ACC112 (cell line): ENCODE data around the gene SEPTIN14.
"Not testable (repeated sequence)": the region's sequence is repeated elsewhere in the genome, so short reads cannot be mapped to it uniquely, and the experiment has no call there.

Experiments
- H2AFZ ChIP-seq: fragments of 200-600 bp; sonication (generic); one replicate; pipeline ENCODE4 v1.6.0; 2017; ENCODE audit warnings: antibody characterized with exemption, low read length; ENCODE audit not compliant: unreplicated experiment
- H3K27ac ChIP-seq: fragments of 200-600 bp; sonication (generic); 2 replicates; pipeline ENCODE4 v1.5.1; 2014; ENCODE audit warnings: low read depth, mild to moderate bottlenecking, antibody characterized with exemption, low read length, moderate library complexity
- H3K27me3 ChIP-seq: fragments of 200-600 bp; sonication (generic); 2 replicates; pipeline ENCODE4 v1.6.1; 2014; ENCODE audit warnings: mild to moderate bottlenecking, antibody characterized with exemption, low read length, moderate library complexity, mixed read lengths; ENCODE audit not compliant: insufficient read depth
- H3K36me3 ChIP-seq: fragments of 200-600 bp; sonication (generic); 2 replicates; pipeline ENCODE4 v1.6.1; 2016; ENCODE audit warnings: mild to moderate bottlenecking, antibody characterized with exemption, low read length, moderate library complexity, mixed read lengths; ENCODE audit not compliant: insufficient read depth
- H3K4me1 ChIP-seq: fragments of 200-600 bp; sonication (generic); one replicate; pipeline ENCODE4 v1.6.1; 2016; ENCODE audit warnings: low read length, mixed read lengths; ENCODE audit not compliant: insufficient read depth, unreplicated experiment, control insufficient read depth
- H3K4me3 ChIP-seq: fragments of 200-600 bp; sonication (generic); 2 replicates; pipeline ENCODE4 v1.5.1; 2014; ENCODE audit warnings: mild to moderate bottlenecking, low read depth, low read length
- H3K79me2 ChIP-seq: fragments of 200-600 bp; sonication (generic); one replicate; pipeline ENCODE4 v1.6.0; 2016; ENCODE audit warnings: low read length; ENCODE audit not compliant: control insufficient read depth, unreplicated experiment, insufficient read depth

The SEPTIN14 gene

DNA sequence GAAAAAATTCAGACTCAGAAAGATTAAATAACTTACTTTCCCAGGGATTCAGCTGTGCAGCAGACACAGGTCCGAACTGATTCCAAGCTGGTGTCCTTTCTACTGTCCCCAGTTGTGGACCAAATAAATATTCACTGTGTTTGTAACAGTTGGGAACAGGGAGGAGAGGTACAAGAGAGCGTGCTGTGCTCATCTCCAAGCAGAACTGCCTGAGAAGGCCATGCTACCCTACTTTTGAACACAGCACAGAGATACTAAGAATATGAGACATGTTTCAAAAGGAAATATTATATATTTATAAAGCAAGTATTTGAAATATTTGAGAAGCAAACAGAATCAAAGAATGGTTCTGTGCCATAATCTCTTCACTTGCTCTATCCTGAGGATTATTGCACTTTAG is at the start of gene SEPTIN14:
SEPTIN14 (minus strand) TSS at position 101 of the 400 bp plus-strand sequence. CDS start 756 bp downstream, outside the sequence.
- H2AFZ ChIP-seq, H3K27me3 ChIP-seq, H3K4me3 ChIP-seq, H3K36me3 ChIP-seq, H3K4me1 ChIP-seq, H3K79me2 ChIP-seq, H3K27ac ChIP-seq: not testable (repeated sequence)

DNA sequence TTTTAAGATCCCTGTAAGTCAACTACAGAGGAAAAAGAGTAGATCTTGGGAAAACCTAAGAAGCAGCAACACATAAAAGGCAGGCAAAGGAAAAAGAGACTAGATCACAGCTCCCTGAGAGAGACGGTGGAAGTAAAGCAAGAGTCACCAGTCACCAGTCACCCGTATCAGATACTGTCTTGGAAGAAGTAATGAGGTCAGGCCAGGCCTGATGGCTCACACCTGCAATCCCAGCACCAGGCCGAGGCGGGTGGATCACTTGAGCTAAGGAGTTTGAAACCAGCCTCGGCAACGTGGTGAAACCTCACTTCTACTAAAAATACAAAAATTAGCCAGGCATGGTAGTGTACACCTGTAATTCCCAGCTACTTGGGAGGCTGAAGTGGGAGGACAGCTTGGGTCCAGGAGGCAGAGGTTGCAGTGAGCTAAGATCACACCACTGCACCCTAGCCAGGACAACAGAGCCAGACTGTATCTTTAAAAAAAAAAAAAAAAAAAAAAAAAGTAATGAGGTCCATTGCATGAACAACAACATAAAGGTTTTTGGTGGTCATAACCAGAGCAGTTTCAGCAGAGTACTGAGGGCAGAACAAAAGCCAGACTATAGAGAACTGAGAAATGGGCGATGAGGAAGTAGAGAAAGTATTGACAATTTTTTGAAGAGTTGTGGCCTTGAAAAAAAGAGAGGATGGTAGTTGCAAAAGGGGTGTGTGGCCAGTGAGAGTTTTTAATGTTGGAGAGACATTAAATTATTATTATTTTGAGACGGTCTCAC is 41.6 kb upstream of the SEPTIN14 start:
- no peak overlapping the region for H3K27ac ChIP-seq
- H3K79me2 ChIP-seq, result no peaks in the 10 kb centered on the region
- H3K27me3 ChIP-seq, result no peaks in the 10 kb centered on the region
- no peaks in the 10 kb centered on the region for H3K36me3 ChIP-seq
- no peak overlapping the region for H2AFZ ChIP-seq
- H3K4me3 ChIP-seq, result no peak overlapping the region
- no peaks in the 10 kb centered on the region for H3K4me1 ChIP-seq

DNA sequence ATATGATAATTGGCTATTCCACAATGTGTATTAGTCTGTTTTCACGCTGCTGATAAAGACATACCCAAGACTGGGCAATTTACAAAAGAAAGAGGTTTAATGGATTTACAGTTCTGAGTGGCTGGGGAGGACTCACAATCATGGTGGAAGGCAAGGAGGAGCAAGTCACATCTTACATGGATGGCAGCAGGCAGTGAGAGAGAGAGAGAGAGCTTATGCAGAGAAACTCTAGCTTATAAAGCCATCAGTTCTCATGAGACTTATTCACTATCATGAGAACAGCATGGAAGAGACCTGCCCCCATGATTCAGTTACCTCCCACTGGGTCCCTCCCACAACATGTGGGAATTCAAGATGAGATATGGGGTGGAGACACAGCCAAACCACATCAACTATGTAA is 38.5 kb upstream of the SEPTIN14 start:
- H3K4me3 ChIP-seq, H3K36me3 ChIP-seq: not testable (repeated sequence)

DNA sequence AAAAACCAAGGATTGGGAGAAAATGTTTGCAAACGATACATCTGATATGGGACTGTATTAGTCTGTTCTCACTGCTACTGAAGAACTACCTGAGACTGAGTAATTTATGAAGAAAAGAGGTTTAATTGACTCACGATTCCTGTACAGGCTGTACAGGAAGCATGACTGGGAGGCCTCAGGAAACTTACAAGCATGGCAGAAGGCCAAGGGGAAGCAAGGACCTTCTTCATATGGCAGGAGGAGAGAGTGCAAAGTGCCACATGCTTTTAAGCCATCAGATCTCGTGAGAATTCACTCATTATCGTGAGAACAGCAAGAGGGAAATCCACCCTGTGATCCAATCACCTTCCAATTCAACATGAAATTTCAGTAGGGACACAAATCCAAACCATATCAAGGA is 35.7 kb upstream of the SEPTIN14 start:
- H3K79me2 ChIP-seq, result no peaks in the 10 kb centered on the region
- no peak overlapping the region for H2AFZ ChIP-seq
- H3K27me3 ChIP-seq, result no peaks in the 10 kb centered on the region
- H3K4me3 ChIP-seq, result no peak overlapping the region
- no peaks in the 10 kb centered on the region for H3K4me1 ChIP-seq
- H3K36me3 ChIP-seq, result no peaks in the 10 kb centered on the region
- H3K27ac ChIP-seq, result no peak overlapping the region

More for the DNA sequence above, 38.5 kb upstream of the SEPTIN14 start:
- not testable (repeated sequence) for H3K4me1 ChIP-seq, H3K27ac ChIP-seq, H2AFZ ChIP-seq, H3K27me3 ChIP-seq, H3K79me2 ChIP-seq

DNA sequence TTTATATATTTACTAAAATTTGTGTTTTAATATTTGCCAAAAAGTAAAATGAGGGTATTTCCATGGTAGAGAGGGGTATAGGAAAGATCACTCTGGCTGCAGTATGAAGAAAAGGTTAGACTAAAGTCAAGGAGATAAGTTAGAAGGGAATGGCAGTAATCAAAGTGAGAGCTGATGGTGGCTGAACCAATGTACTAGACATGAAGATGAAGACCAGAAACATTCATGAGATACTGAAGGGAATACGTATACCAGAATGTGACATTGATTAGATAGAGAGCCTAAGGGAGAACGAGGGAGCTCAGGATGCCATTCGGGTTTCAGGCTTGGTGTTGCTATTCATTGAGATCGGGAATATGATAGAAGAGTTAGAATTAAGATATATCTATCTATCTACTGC is 32.5 kb upstream of the SEPTIN14 start:
- Histone ChIP-seq H3K27ac (no peak overlapping the region), H2AFZ (no peak overlapping the region), H3K4me3 (no peak overlapping the region), H3K79me2 (no peaks in the 10 kb centered on the region), H3K36me3 (no peaks in the 10 kb centered on the region), H3K27me3 (no peaks in the 10 kb centered on the region), H3K4me1 (no peaks in the 10 kb centered on the region)

DNA sequence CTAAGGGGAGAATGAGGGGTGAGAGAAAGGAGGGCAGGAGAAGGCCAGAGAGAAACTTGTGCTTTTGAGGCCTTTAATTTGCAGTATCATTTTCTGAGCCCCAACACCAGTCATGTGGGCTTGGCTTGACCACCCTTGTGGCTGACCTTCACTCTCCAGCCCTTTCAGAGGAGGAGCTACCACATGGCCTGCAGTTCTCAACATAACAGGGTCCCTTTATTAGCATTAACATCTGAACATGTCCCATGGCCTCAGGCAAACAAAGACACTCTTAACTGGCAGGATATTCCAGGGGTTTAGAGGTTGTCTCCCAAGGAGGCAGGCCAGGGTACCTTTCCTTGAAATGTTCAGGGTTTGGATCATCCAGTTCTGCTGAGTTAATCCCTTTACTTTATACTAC is 31.4 kb upstream of the SEPTIN14 start:
- Histone ChIP-seq H3K36me3 (no peaks in the 10 kb centered on the region), H3K27me3 (no peaks in the 10 kb centered on the region), H3K27ac (no peak overlapping the region), H3K79me2 (no peaks in the 10 kb centered on the region), H3K4me1 (no peaks in the 10 kb centered on the region), H2AFZ (no peak overlapping the region), H3K4me3 (no peak overlapping the region)

DNA sequence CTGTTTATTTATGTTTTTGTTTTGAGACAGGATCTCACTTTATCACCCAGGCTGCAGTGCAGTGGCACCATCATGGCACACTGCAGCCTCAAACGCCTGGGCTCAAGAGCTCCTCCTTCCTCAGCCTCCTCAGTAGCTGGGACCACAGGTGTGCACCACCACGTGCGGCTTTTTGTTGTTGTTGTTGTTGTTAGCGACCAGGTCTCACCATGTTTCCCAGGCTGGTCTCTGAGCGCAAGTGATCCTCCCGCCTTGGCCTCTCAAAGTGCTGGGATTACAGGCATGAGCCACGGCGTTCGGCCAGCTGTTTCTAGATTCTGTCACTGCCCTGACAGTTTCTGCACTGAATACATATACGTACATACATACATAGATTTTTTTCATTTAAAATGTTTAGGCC is 25.8 kb upstream of the SEPTIN14 start:
- not testable (repeated sequence) for H3K27me3 ChIP-seq, H3K27ac ChIP-seq, H3K36me3 ChIP-seq, H3K4me1 ChIP-seq, H3K79me2 ChIP-seq, H2AFZ ChIP-seq
- peak overlapping the region; percentile 76 for H3K4me3 ChIP-seq

DNA sequence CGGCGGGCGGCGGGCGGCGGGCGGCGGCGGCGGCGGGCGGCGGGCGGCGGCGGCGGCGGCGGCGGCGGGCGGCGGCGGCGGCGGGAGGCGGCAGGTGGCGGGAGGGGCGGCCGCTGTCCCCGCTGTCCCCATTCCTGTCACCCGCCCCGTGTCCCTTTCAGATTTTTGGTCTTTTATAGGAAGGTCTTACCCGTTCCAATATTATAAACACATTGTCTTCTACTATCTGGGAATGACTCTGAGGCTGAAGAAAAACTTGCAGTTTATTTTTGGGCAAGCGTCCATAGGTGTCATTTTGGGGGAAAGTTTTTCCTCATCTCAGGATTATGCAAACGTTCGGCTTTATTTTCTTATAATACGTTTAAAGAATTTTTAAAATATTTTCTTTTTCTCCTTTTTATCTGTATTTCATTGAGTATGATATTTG is 25.3 kb upstream of the SEPTIN14 start:
- Histone ChIP-seq H2AFZ (no peak overlapping the region), H3K79me2 (no peaks in the 10 kb centered on the region), H3K27ac (no peak overlapping the region), H3K27me3 (no peaks in the 10 kb centered on the region), H3K4me3 (peak overlapping the region; percentile 76), H3K4me1 (no peaks in the 10 kb centered on the region), H3K36me3 (no peaks in the 10 kb centered on the region)

DNA sequence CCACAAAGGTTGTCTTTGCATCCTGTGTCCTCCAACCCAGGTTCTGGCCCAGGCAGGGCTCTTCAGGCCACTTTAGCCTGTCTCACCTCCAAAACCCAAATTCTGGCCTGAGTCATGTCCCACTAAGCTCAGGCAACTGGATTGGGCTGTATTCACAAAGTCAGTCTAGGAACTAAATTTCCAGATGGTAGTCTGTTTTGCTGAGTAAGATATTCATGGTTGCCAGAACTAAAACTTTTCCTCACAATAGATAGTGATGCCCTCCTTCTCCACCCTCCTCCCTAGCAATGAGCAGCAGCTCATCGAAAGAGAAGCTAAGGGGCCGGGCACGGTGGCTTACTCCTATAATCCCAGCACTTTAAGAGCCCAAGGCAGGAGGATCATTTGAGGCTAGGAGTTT is 21.8 kb upstream of the SEPTIN14 start:
- no peak overlapping the region for H3K27ac ChIP-seq
- no peak overlapping the region for H2AFZ ChIP-seq
- no peaks in the 10 kb centered on the region for H3K79me2 ChIP-seq
- H3K27me3 ChIP-seq, result peaks cover 8% of the 10 kb centered on the region; the same call in 1 of the 2 replicates
- H3K36me3 ChIP-seq, result no peaks in the 10 kb centered on the region
- no peaks in the 10 kb centered on the region for H3K4me1 ChIP-seq
- no peak overlapping the region for H3K4me3 ChIP-seq

DNA sequence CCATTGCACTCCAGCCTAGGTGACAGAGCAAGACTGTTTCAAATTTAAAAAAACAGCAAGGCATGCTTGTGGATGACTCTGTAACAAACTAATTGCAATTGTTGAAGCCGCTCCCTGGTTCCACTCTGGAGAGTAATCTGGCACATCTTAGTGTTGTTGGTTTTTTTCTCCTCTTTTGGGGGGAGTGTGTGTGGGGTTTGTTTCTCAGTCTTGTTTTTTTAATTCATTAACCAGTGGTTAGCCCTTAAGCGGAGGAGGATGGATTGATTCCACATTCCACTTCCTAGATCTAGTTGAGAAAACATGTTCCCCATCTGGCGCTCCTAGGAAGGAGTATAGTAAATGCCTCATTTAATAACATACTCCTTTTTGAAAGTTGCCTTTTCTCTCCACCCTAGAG is 16.1 kb upstream of the SEPTIN14 start:
- Histone ChIP-seq H2AFZ (no peak overlapping the region), H3K27me3 (peaks cover 17% of the 10 kb centered on the region; the same call in 1 of the 2 replicates), H3K27ac (no peak overlapping the region), H3K79me2 (no peaks in the 10 kb centered on the region), H3K4me3 (no peak overlapping the region), H3K36me3 (no peaks in the 10 kb centered on the region), H3K4me1 (no peaks in the 10 kb centered on the region)

DNA sequence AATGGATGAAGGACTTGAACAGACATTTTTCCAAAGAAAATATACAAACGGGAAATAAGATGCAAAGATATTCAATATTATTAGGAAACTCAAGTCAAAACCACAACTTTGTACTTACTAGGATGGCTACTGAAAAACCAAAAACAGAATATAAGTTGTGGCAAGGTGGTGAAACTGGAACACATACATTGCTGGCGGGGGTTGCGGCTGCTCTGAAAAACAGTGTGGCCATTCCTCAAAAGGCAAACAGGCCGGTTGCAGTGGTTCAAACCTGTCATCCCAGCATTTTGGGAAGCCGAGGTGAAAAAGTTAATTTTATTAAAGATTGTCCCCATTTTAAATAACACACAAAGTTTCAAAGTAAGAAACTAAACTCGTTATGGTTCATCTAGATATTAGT is 14.8 kb upstream of the SEPTIN14 start:
- Histone ChIP-seq H3K36me3 (no peaks in the 10 kb centered on the region), H3K27me3 (peaks cover 17% of the 10 kb centered on the region; the same call in 1 of the 2 replicates), H3K4me3 (no peak overlapping the region), H2AFZ (no peak overlapping the region), H3K79me2 (no peaks in the 10 kb centered on the region), H3K27ac (no peak overlapping the region), H3K4me1 (no peaks in the 10 kb centered on the region)
